ENCODE measurements around the gene AZU1.
"Not testable (repeated sequence)": the region's sequence is repeated elsewhere in the genome, so short reads cannot be mapped to it uniquely, and the experiment has no call there.

The AZU1 gene

DNA sequence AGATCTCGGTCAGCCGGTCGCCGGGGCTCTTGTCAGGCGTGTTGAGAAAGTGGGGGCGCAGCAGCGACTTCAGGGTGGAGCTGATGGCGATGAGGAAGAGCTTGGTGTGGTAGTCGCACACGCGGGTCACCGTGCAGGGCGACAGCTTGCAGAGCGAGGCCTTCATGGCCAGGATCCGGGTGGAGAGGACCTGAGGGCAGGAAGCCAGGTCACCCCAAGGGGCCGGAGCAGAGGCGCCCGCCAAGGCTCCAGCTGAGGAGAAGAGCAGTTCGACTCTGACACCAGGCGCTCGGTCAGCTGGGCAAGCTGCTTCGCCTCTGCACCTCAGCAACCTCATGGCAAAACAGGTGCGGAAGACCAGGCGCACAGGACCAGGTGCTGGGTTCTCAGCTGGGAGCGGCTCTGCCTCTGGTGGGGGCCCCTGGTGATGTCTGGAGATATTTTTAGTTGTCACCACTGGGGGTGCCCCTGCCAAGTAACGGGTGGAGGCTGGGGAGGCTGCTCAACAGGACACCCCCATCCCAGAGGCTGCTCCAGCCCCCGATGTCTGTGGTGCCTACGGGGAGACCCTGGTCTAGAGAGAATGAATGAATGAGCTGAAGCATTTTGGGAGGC, 47.7 kb downstream of the AZU1 start:
- no peak for DNase-seq

GRCh38 chr19:876089-876488, 48.5 kb downstream of the AZU1 start:
- no peak for DNase-seq

- no peak for DNase-seq
Measured at GRCh38 chr19:876780-877314, 49.2 kb downstream of the AZU1 start.

DNA sequence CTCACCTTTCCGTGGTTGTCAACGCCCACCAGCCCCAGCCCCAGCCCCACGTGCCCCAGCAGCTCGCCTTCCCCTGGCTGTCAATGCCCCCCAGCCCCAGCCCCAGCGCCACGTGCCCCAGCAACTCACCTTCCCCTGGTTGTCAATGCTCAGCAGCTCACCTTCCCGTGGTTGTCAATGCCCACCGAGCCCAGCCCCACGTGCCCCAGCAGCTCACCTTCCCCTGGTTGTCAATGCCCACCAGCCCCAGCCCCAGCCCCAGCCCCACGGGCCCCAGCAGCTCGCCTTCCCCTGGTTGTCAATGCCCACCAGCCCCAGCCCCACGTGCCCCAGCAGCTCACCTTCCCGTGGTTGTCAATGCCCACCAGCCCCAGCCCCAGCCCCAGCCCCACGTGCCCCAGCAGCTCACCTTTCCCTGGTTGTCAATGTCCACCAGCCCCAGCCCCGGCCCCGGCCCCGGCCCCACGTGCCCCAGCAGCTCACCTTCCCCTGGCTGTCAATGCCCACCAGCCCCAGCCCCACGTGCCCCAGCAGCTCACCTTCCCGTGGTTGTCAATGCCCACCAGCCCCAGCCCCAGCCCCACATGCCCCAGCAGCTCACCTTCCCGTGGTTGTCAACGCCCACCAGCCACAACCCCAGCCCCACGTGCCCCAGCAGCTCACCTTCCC, 50.5 kb downstream of the AZU1 start:
- not testable (repeated sequence) for DNase-seq

DNA sequence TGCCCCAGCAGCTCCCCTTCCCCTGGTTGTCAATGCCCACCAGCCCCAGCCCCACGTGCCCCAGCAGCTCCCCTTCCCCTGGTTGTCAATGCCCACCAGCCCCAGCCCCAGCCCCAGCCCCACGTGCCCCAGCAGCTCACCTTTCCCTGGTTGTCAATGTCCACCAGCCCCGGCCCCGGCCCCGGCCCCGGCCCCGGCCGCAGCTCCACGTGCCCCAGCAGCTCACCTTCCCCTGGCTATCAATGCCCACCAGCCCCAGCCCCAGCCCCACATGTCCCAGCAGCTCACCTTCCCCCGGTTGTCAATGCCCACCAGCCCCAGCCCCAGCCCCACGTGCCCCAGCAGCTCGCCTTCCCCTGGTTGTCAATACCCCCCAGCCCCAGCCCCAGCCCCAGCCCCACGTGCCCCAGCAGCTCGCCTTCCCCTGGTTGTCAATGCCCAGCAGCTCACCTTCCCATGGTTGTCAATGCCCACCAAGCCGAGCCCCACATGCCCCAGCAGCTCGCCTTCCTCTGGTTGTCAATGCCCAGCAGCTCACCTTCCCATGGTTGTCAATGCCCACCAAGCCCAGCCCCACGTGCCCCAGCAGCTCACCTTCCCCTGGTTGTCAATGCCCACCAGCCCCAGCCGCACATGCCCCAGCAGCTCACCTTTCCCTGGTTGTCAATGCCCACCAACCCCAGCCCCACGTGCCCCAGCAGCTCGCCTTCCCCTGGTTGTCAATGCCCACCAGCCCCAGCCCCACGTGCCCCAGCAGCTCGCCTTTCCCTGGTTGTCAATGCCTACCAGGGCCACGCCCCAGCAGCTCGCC, 51.3 kb downstream of the AZU1 start:
- not testable (repeated sequence) for DNase-seq

- DNase-seq, result no peak
Measured at GRCh38 chr19:879711-880438, 52.2 kb downstream of the AZU1 start.
